WERI-Rb-1 (cell line): Measurements from ENCODE around the gene FOCAD.

Experiments used
- DNase-seq: peaks from one replicate; pipeline ENCODE4 v3.0.0-alpha.2; 2020
- H3K27ac ChIP-seq: fragments of 250-450 bp; sonication (Bioruptor Pico); 2 replicates; pipeline ENCODE4 v1.5.1; 2020; ENCODE audit warnings: mild to moderate bottlenecking, moderate library complexity
- H3K27me3 ChIP-seq: fragments of 250-450 bp; sonication (Bioruptor Pico); 2 replicates; pipeline ENCODE4 v1.5.1; 2021; ENCODE audit warnings: mild to moderate bottlenecking, low read depth, moderate library complexity; ENCODE audit not compliant: insufficient read depth, severe bottlenecking
- H3K36me3 ChIP-seq: fragments of 250-450 bp; sonication (Bioruptor Pico); 2 replicates; pipeline ENCODE4 v1.5.1; 2020; ENCODE audit warnings: mild to moderate bottlenecking, moderate library complexity
- H3K4me3 ChIP-seq: 2 replicates; pipeline ENCODE4 v1.5.1; 2011; ENCODE audit warnings: low read depth, mild to moderate bottlenecking, control low read depth, low read length
- H3K9me3 ChIP-seq: fragments of 250-450 bp; sonication (Bioruptor Pico); 2 replicates; pipeline ENCODE4 v1.5.1; 2021; ENCODE audit warnings: mild to moderate bottlenecking, moderate library complexity; ENCODE audit not compliant: severe bottlenecking
- TF ChIP-seq, protein P1 (sequence below): IDR thresholded peaks from 2 replicates; pipeline ENCODE4 v1.5.1; 2011; ENCODE audit warnings: low read depth, mild to moderate bottlenecking, control low read depth, inconsistent platforms, low read length

Gene FOCAD

DNA sequence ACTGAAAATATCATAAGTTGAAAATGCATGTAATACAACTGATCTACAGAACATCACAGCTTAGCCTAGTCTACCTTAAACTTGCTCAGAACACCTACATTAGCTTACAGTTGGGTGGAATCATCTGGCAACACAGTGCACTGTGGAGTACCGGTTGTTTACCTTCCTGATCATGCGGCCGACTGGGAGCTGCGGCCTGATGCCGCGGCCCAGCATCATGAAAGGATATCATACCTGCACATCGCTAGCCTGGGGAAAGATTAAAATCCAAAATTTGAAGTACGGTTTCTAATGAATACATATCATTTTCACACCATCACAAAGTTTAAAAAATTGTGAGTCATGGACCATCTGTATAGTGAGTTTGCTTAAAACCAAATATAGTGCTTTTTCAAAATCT is 345.6 kb downstream of the FOCAD start:
- no peak for DNase-seq
- Histone ChIP-seq H3K9me3 (no peaks in the 10 kb centered on the region), H3K27me3 (peaks cover 4% of the 10 kb centered on the region), H3K36me3 (no peaks in the 10 kb centered on the region), H3K4me3 (no peak overlapping the region), H3K27ac (no peak overlapping the region)
- TF ChIP-seq, protein P1, sequence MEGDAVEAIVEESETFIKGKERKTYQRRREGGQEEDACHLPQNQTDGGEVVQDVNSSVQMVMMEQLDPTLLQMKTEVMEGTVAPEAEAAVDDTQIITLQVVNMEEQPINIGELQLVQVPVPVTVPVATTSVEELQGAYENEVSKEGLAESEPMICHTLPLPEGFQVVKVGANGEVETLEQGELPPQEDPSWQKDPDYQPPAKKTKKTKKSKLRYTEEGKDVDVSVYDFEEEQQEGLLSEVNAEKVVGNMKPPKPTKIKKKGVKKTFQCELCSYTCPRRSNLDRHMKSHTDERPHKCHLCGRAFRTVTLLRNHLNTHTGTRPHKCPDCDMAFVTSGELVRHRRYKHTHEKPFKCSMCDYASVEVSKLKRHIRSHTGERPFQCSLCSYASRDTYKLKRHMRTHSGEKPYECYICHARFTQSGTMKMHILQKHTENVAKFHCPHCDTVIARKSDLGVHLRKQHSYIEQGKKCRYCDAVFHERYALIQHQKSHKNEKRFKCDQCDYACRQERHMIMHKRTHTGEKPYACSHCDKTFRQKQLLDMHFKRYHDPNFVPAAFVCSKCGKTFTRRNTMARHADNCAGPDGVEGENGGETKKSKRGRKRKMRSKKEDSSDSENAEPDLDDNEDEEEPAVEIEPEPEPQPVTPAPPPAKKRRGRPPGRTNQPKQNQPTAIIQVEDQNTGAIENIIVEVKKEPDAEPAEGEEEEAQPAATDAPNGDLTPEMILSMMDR: no peak

DNA sequence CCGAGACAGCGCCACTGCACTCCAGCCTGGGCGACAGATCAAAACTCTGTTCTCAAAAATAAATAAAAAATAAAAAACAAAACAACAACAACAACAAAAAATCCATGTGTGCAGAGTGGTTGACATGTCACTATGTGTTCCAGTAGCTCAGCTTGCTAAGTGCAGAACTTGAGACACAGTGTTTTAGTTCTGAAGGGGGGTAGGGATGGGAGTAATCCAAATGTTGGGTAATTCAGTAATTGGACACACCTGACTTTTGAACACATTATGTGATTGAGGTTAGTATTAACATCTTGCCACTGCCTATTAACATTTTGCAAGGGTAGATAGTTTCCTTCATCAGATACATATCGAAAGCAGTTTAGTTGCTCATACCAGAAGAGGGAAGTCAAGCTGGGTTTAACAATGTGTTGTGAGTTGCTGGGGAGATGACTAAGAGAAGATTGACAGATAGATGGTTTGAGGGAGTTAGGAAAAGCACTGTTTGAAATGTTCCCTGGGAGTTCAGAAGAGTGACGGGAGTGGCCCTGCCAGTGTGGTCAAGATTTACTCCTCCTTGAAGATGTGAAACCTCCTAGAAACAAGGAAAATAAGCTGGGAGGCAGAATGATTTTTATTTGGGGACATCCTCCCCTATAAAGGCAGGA is 346.5 kb downstream of the FOCAD start:
- H3K27me3 ChIP-seq: peaks cover 9% of the 10 kb centered on the region
- no peaks in the 10 kb centered on the region for H3K36me3 ChIP-seq
- no peak overlapping the region for H3K4me3 ChIP-seq
- TF ChIP-seq, protein P1: no peak
- no peak for DNase-seq
- no peak overlapping the region for H3K27ac ChIP-seq
- H3K9me3 ChIP-seq: no peaks in the 10 kb centered on the region

DNA sequence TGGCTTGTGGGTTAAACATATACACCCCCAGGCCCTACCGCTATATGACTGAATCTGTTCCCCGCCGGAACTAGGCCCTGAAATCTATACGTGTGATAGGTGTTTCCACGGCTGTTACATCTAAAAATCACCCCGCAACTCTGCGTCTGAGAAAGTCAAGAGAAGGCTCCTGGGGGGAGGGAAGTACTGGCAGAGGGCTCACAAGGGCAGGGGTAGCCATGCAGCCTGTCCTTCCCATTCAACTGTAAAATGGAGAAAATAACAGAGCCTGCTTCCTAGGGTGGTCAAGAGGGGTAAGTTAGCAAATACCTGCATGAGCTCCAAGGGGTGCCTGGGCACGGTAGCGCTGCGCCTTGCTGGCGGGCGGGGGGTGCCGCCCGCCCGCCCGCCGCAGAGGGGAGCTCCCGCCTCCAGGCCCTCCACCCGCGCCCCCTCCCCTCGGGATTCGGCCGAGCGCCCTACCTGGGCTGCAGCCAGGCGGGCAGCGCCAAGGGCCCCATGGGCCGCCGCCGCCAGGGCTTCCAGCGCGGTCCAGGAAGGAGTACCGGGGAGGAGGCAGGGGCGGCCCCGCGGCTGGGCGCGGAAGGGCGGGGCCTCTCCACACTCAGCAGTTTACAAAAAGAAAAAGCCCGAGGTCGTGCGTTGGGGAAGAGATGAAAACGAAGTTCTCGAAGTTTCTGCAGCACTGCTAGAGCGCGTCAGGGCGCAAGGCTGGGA is 347.2 kb downstream of the FOCAD start, which contains the start of gene HACD4:
HACD4 (minus strand) TSS at position 550 of the 717 bp plus-strand sequence; CDS start at position 500, 50 bp downstream.
- TF ChIP-seq, protein P1: no peak
- Histone ChIP-seq H3K27me3 (peaks cover 12% of the 10 kb centered on the region), H3K36me3 (no peaks in the 10 kb centered on the region), H3K9me3 (no peaks in the 10 kb centered on the region), H3K4me3 (no peak within 1 kb of the TSS), H3K27ac (no peak within 1 kb of the TSS)
- DNase-seq: no peak

DNA sequence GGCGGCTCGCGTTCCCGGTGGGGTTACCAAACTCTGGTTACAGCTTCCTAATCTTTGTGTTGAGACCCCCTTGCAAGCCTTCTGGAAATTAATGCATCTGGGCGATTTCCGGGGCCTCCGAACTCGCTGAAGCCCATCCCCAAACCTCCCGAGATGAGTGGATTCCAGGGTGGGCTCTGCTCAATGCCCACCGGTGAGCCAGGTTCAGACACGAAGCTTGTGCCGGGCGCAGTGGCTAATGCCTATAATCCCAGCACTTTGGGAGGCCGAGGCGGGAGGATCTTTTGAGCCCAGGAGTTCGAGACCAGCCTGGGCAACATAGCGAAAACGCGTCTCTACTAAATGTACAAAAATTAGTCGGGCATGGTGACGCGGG is 347.7 kb downstream of the FOCAD start:
- no peak overlapping the region for H3K4me3 ChIP-seq
- TF ChIP-seq, protein P1: no peak
- H3K27ac ChIP-seq: no peak overlapping the region
- H3K9me3 ChIP-seq: no peaks in the 10 kb centered on the region
- DNase-seq: no peak
- peaks cover 12% of the 10 kb centered on the region for H3K27me3 ChIP-seq
- no peaks in the 10 kb centered on the region for H3K36me3 ChIP-seq

DNA sequence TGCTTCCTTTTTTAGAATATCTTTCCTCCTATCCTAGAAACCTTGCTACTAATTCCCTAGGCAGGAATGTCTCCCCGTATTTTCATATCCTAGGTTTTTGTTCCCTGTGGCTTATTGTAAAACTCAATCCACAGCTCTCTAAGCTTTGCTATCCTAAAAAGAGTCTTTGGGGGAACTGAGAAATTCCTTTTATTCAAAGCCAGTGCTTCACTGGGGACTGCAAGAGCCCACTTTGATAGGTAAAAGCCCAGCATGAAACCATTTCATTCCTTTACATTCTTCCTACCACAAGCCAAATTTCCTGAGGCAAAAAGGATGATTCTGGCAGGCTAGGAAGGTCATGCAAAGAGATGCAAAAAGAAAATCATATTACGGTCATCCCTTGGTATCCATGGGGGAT is 353.2 kb downstream of the FOCAD start:
- no peak for DNase-seq
- no peaks in the 10 kb centered on the region for H3K9me3 ChIP-seq
- no peak overlapping the region for H3K4me3 ChIP-seq
- TF ChIP-seq, protein P1: no peak
- peaks cover 12% of the 10 kb centered on the region for H3K27me3 ChIP-seq
- no peak overlapping the region for H3K27ac ChIP-seq
- no peaks in the 10 kb centered on the region for H3K36me3 ChIP-seq
